Measurements from ENCODE around the gene BBOF1.

The BBOF1 gene

GRCh38 chr14:74018586-74019407 lies at the start of gene BBOF1, which contains the start of gene ENTPD5:
TSS of gene BBOF1 (plus strand) at chr14:74019349. CDS start at chr14:74019479, 130 bp downstream.
TSS of gene ENTPD5 (minus strand) at chr14:74019288. CDS start at chr14:73988102, 31,186 bp downstream.
- Histone ChIP-seq H3K27ac (ENCODE audit: low read depth, low read length) (peak within 1 kb of the TSS; percentile 36), H3K36me3 (ENCODE audit: low read length) (no peaks in the 10 kb centered on the region), H3K4me3 (ENCODE audit: insufficient read depth, low read length, poor library complexity, severe bottlenecking) (peak within 1 kb of the TSS; percentile 85), H3K79me2 (ENCODE audit: insufficient read depth, low read length) (no peaks in the 10 kb centered on the region), H3K27me3 (ENCODE audit: low read length) (no peaks in the 10 kb centered on the region), H3K4me2 (ENCODE audit: low read depth, low read length, poor library complexity, severe bottlenecking) (peak within 1 kb of the TSS; percentile 71), H3K9ac (ENCODE audit: low read length) (peak within 1 kb of the TSS; percentile 91), H2AFZ (ENCODE audit: low read depth, low read length, severe bottlenecking) (peak within 1 kb of the TSS; percentile 84), H4K20me1 (ENCODE audit: low read depth, low read length) (no peaks in the 10 kb centered on the region), H3F3A (ENCODE audit: insufficient read depth) (0 out of 2 replicates have a peak, but pooled peaks cover 7% of the 10 kb centered on the region), H3K9me2 (replicated peaks; ENCODE audit: insufficient read depth, low read length) (no peaks in the 10 kb centered on the region), H3K9me3 (ENCODE audit: insufficient read depth, low read length) (no peaks in the 10 kb centered on the region)
- TF ChIP-seq CTCF (IDR thresholded peaks at IDR 0.05; ENCODE audit: insufficient read depth, low read length, poor library complexity, severe bottlenecking) (no peak), EZH2phosphoT487 (conservative IDR thresholded peaks at IDR 0.05; ENCODE audit: low read length) (no peak)

- no peak overlapping the region for H3K27ac ChIP-seq (ENCODE audit: low read depth, low read length)
- no peak overlapping the region for H3K4me2 ChIP-seq (ENCODE audit: low read depth, low read length, poor library complexity, severe bottlenecking)
Measured at GRCh38 chr14:73973497-73973896, 45.7 kb upstream of the BBOF1 start.

GRCh38 chr14:73976125-73976524 lies 43.0 kb upstream of the BBOF1 start:
- Histone ChIP-seq H3F3A (ENCODE audit: insufficient read depth) (no peaks in the 10 kb centered on the region), H3K9me3 (ENCODE audit: insufficient read depth, low read length) (no peaks in the 10 kb centered on the region), H3K27ac (ENCODE audit: low read depth, low read length) (no peak overlapping the region), H3K9me2 (replicated peaks; ENCODE audit: insufficient read depth, low read length) (no peaks in the 10 kb centered on the region), H2AFZ (ENCODE audit: low read depth, low read length, severe bottlenecking) (no peak overlapping the region), H4K20me1 (ENCODE audit: low read depth, low read length) (no peaks in the 10 kb centered on the region), H3K79me2 (ENCODE audit: insufficient read depth, low read length) (no peaks in the 10 kb centered on the region), H3K4me3 (ENCODE audit: insufficient read depth, low read length, poor library complexity, severe bottlenecking) (no peak overlapping the region), H3K9ac (ENCODE audit: low read length) (no peak overlapping the region), H3K36me3 (ENCODE audit: low read length) (no peaks in the 10 kb centered on the region), H3K27me3 (ENCODE audit: low read length) (no peaks in the 10 kb centered on the region), H3K4me2 (ENCODE audit: low read depth, low read length, poor library complexity, severe bottlenecking) (no peak overlapping the region)
- TF ChIP-seq EZH2phosphoT487 (conservative IDR thresholded peaks at IDR 0.05; ENCODE audit: low read length): no peak
- no peak for TF ChIP-seq CTCF (IDR thresholded peaks at IDR 0.05; ENCODE audit: insufficient read depth, low read length, poor library complexity, severe bottlenecking)

More at GRCh38 chr14:73973497-73973896, 45.7 kb upstream of the BBOF1 start:
- no peaks in the 10 kb centered on the region for H3K36me3 ChIP-seq (ENCODE audit: low read length)
- no peaks in the 10 kb centered on the region for H3F3A ChIP-seq (ENCODE audit: insufficient read depth)
- no peak overlapping the region for H3K4me3 ChIP-seq (ENCODE audit: insufficient read depth, low read length, poor library complexity, severe bottlenecking)
- no peaks in the 10 kb centered on the region for H3K9me3 ChIP-seq (ENCODE audit: insufficient read depth, low read length)
- no peaks in the 10 kb centered on the region for H3K9me2 ChIP-seq (replicated peaks; ENCODE audit: insufficient read depth, low read length)
- TF ChIP-seq CTCF (IDR thresholded peaks at IDR 0.05; ENCODE audit: insufficient read depth, low read length, poor library complexity, severe bottlenecking): no peak
- no peak for TF ChIP-seq EZH2phosphoT487 (conservative IDR thresholded peaks at IDR 0.05; ENCODE audit: low read length)
- no peaks in the 10 kb centered on the region for H3K79me2 ChIP-seq (ENCODE audit: insufficient read depth, low read length)
- no peak overlapping the region for H3K9ac ChIP-seq (ENCODE audit: low read length)
- no peak overlapping the region for H2AFZ ChIP-seq (ENCODE audit: low read depth, low read length, severe bottlenecking)
- no peaks in the 10 kb centered on the region for H3K27me3 ChIP-seq (ENCODE audit: low read length)
- no peaks in the 10 kb centered on the region for H4K20me1 ChIP-seq (ENCODE audit: low read depth, low read length)
